Measurements from ENCODE around the gene MAN2B2. TPM values are rescaled to one million over a fixed set of nuclear protein-coding genes. Genes with fewer than 3 reads are reported as not detected.

MAN2B2 gene
- total RNA-seq, 1 donor from 2014 or later = 24.2 TPM

DNA sequence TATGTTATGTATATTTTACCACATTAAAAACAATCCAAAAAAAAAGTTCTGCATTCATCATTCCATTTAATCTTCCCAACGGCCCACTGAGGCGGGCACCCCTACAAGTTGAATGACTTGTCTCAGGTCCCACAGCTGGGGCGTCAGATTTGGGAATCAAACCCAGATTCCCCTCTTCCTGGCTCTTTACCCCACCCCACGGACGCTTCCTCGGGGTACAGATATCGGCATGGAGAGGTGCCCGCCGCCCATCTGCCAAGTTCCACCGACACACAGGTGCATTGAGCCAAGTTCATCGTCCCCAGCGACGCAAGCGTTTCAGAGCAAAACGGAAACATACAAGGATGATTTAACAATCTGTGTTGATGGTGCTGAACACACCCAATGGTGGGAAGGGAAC, 36.9 kb upstream of the MAN2B2 start:
- Mint-ChIP-seq H3K27ac (no peak overlapping the region), H3K4me3 (no peak overlapping the region), H3K36me3 (ENCODE audit: low read depth) (no peaks in the 10 kb centered on the region), H3K4me1 (no peaks in the 10 kb centered on the region), H3K27me3 (peaks cover 2% of the 10 kb centered on the region), H3K9me3 (peaks cover 12% of the 10 kb centered on the region)
- CTCF ChIA-PET = no interaction called here
- POLR2A ChIA-PET = no interaction called here
- TF ChIP-seq, protein P1, sequence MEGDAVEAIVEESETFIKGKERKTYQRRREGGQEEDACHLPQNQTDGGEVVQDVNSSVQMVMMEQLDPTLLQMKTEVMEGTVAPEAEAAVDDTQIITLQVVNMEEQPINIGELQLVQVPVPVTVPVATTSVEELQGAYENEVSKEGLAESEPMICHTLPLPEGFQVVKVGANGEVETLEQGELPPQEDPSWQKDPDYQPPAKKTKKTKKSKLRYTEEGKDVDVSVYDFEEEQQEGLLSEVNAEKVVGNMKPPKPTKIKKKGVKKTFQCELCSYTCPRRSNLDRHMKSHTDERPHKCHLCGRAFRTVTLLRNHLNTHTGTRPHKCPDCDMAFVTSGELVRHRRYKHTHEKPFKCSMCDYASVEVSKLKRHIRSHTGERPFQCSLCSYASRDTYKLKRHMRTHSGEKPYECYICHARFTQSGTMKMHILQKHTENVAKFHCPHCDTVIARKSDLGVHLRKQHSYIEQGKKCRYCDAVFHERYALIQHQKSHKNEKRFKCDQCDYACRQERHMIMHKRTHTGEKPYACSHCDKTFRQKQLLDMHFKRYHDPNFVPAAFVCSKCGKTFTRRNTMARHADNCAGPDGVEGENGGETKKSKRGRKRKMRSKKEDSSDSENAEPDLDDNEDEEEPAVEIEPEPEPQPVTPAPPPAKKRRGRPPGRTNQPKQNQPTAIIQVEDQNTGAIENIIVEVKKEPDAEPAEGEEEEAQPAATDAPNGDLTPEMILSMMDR (IDR thresholded peaks at IDR 0.05) = no peak
- intact Hi-C loops (cut with micrococcal nuclease) = no loop called here
- no peak for ATAC-seq (ENCODE audit: low read depth)
- no peak for DNase-seq

DNA sequence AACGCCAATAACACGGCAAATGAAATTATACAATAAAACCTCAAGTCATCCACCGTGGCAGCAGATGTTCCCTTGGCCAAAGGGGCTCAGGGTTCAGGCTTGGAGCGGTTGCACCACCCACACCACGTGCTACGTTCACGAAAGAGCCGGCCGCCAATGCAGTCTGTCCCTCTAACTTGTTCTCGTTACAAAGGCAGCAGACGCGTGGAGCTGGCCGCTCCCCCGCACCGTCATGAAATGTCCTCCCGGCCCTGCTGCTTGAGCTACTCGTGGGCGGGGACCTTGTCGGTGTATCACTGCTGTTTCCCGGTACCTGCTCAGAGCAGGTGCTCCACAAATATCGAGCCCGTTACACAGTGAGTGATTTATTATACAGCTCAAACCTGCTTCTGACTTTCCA, 36.4 kb upstream of the MAN2B2 start:
- Mint-ChIP-seq H3K4me3 (no peak overlapping the region), H3K27me3 (peaks cover 2% of the 10 kb centered on the region), H3K36me3 (ENCODE audit: low read depth) (no peaks in the 10 kb centered on the region), H3K9me3 (peaks cover 12% of the 10 kb centered on the region), H3K27ac (no peak overlapping the region), H3K4me1 (no peaks in the 10 kb centered on the region)
- TF ChIP-seq, protein P1 (IDR thresholded peaks at IDR 0.05) = no peak
- ChIA-PET POLR2A (no interaction called here), CTCF (no interaction called here)
- DNase-seq (no peak), ATAC-seq (ENCODE audit: low read depth) (no peak)
- intact Hi-C loops (cut with micrococcal nuclease) = no loop called here

DNA sequence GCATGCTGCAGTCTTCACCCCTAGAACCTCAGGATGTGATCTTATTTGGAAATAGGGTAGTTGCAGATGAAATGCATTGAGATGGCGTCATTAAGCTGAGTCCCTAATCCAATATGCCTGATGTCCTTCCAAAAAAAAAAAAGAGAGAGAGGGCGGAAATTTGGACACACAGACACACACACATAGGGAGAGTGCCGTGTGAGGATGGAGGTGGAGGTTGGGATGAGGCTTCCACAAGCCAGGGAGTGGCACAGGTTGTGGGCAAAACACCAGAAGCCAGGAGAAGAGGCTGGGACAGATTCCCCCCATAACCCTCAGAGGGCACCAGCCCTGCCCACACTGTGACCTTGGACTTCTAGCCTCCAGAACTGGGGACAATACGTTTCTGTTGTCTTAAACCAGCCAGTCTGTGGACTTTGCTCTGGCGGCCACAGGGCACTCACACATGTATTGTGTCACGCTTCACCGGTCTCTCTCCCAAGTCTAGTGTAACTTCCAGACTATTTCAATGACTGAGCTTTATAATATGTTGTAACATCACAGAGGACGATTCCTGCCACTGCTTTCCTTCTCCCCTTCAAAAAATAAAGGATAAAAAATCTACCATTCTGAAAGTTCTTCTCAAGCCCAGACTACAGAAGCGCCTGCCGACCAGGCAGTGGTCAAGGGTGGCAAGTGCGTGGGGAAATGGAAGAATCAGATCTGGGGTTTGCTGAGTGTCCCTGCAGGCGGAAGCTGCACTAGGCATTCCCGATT, 35.8 kb upstream of the MAN2B2 start:
- TF ChIP-seq, protein P1 (IDR thresholded peaks at IDR 0.05) = no peak
- Mint-ChIP-seq H3K36me3 (ENCODE audit: low read depth) (no peaks in the 10 kb centered on the region), H3K4me1 (no peaks in the 10 kb centered on the region), H3K9me3 (peaks cover 12% of the 10 kb centered on the region), H3K27ac (no peak overlapping the region), H3K27me3 (peaks cover 2% of the 10 kb centered on the region), H3K4me3 (no peak overlapping the region)
- DNase-seq (no peak), ATAC-seq (ENCODE audit: low read depth) (no peak)
- ChIA-PET POLR2A (no interaction called here), CTCF (no interaction called here)
- intact Hi-C loops (cut with micrococcal nuclease) = no loop called here

DNA sequence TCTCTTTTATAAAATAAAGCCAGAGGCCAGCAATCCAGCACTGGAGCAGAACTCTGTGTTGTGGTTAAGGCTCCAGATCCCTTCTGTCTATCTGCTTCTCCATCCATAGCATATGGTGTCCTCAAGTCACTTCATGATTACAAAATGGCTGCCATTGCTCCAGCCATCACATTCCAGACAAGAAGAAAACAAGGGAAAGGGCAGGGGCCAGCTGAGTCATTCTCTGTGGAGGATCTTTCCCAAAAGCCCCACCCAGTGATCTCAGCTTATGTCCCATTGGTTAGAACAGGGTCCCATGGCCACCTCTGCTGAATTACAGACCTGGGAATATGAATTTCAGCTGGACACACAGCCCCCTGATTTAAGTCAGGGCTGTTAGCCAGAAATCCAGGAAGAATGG, 34.1 kb upstream of the MAN2B2 start:
- CTCF ChIA-PET = no interaction called here

DNA sequence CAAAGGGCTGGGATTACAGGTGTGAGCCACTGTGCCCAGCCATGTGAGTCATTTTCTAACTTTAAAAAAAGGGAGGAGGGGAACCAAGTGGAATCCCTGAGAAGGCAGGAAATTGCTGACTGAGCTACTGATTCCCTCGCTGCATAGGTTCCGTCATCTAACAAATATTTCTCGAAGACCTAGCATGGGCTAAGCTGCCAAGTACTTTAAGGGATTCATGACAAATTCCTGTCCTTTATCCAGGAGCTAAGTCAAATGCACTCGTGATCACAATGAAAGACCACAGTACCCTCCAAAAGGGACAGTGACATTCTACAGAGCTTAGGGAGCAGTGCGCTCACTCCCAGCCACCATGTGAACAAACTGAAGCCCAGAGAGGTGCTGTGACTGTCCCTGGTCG, 33.2 kb upstream of the MAN2B2 start:
- Mint-ChIP-seq H3K4me1 (no peaks in the 10 kb centered on the region), H3K36me3 (ENCODE audit: low read depth) (no peaks in the 10 kb centered on the region), H3K9me3 (peaks cover 8% of the 10 kb centered on the region), H3K4me3 (no peak overlapping the region), H3K27me3 (peaks cover 6% of the 10 kb centered on the region), H3K27ac (no peak overlapping the region)
- CTCF ChIA-PET = interaction anchor here (0.7 kb wide), 1 partner anchor 29 kb away, joined by 3 read pairs; no protein-coding TSS in a partner anchor
- no peak for DNase-seq
- TF ChIP-seq, protein P1 (IDR thresholded peaks at IDR 0.05) = no peak
- POLR2A ChIA-PET = no interaction called here
- intact Hi-C loops (cut with micrococcal nuclease) = no loop called here
- ATAC-seq (ENCODE audit: low read depth) = no peak

More for the DNA sequence above, 34.1 kb upstream of the MAN2B2 start:
- Mint-ChIP-seq H3K4me1 (no peaks in the 10 kb centered on the region), H3K4me3 (no peak overlapping the region), H3K27me3 (peaks cover 2% of the 10 kb centered on the region), H3K36me3 (ENCODE audit: low read depth) (no peaks in the 10 kb centered on the region), H3K9me3 (peaks cover 12% of the 10 kb centered on the region), H3K27ac (no peak overlapping the region)
- intact Hi-C loops (cut with micrococcal nuclease) = no loop called here
- TF ChIP-seq, protein P1 (IDR thresholded peaks at IDR 0.05) = no peak
- ATAC-seq (ENCODE audit: low read depth) (no peak), DNase-seq (no peak)
- POLR2A ChIA-PET = no interaction called here
